ENCODE data around the gene AFAP1. TPM values are rescaled to one million over a fixed set of nuclear protein-coding genes. Genes with fewer than 3 reads are reported as not detected.

The AFAP1 gene
- total and polyA plus RNA-seq, 2 of the 4 experiments (the other 2 are of a cell fraction), result 48.2 to 80.9 TPM

DNA sequence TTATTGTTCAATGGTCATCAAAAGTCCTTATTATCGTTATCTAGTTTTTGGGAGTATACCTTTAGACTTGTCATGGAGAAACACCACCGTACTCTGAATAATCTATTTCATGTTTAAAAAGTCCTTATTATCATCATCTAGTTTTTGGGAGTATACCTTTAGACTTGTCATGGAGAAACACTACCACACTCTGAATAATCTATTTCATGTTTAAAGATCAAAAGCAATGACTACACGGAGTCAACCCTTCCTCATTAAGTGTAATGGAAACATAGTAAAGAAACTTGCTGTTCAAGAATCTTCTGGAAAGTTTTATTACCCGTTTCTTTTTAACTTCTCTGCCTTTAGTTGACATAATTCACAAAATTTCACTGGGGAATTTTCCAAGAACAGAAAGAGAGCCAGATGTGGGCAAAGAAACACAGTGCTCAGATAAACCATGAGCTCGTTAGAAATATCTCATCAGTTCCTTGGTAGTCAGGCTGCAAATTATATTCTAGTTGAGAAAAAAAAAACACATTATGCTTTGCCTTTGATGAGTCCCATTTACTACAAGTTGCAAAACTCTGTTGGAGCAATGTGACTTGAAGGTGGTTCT is 158.8 kb downstream of the AFAP1 start:
- in situ Hi-C loops (cut with MboI; ENCODE audit: low sequenced_read_pairs) (no loop called here), intact Hi-C loops (cut with micrococcal nuclease) (no loop called here), dilution Hi-C loops (cut with HindIII; ENCODE audit: low sequenced_read_pairs, unreplicated experiment) (no loop called here)
- Histone ChIP-seq H3K27ac (ENCODE audit: insufficient read depth, low read length) (no peak overlapping the region), H3K79me1 (ENCODE audit: low read depth in 1 of 2, low read length in 2 of 2) (peaks cover 46 to 89% of the 10 kb centered on the region in 2 experiments), H3K4me2 (ENCODE audit: low read depth, low read length) (no peak overlapping the region), H4K20me1 (ENCODE audit: insufficient read depth, low read length) (peaks cover 38% of the 10 kb centered on the region), H3K9ac (ENCODE audit: low read depth, low read length) (no peak overlapping the region), H4K91ac (ENCODE audit: insufficient read depth, low read depth, low read length) (no peak overlapping the region), H3K4me1 (ENCODE audit: control insufficient read depth, insufficient read depth, low read length) (peaks cover 24% of the 10 kb centered on the region), H3K9me1 (ENCODE audit: insufficient read depth, low read length) (peaks cover 11% of the 10 kb centered on the region), H2AK9ac (replicated peaks; ENCODE audit: low read depth, low read length, poor library complexity) (no peak overlapping the region), H3K18ac (ENCODE audit: low read depth, low read length) (no peak overlapping the region), H2BK5ac (ENCODE audit: low read depth, low read length, poor library complexity, severe bottlenecking) (no peak overlapping the region), H3K4me3 (ENCODE audit: insufficient read depth, low read depth, low read length) (no peak overlapping the region), H3K4ac (ENCODE audit: low read depth, low read length) (no peak overlapping the region), H2BK15ac (ENCODE audit: low read depth, low read length) (no peak overlapping the region), H3K9me3 (ENCODE audit: control insufficient read depth, insufficient read depth, low read length) (no peaks in the 10 kb centered on the region), H3K36me3 (ENCODE audit: control insufficient read depth, insufficient read depth, low read length) (peaks cover 64% of the 10 kb centered on the region), H2AFZ (replicated peaks; ENCODE audit: low read length, poor library complexity) (no peak overlapping the region), H3K56ac (ENCODE audit: extremely low read depth, insufficient read depth, low read length) (no peak overlapping the region), H2BK20ac (ENCODE audit: low read depth, low read length) (no peak overlapping the region), H2BK120ac (ENCODE audit: low read depth, low read length) (no peak overlapping the region; the same call in 1 of the 2 replicates), H2AK5ac (ENCODE audit: low read depth, low read length) (no peak overlapping the region), H3K14ac (replicated peaks; ENCODE audit: low read depth, low read length) (0 out of 2 replicates have a peak overlapping the region, but pooled peaks have one; percentile 8), H3K23ac (ENCODE audit: low read depth, low read length) (no peak overlapping the region), H4K5ac (ENCODE audit: low read depth, low read length) (no peak overlapping the region), H4K8ac (ENCODE audit: low read depth in 2 of 2, low read length in 2 of 2) (peak overlapping the region in 1 of 2 experiments; percentile 9; a peak in 1 of 4 replicates), H3K27me3 (ENCODE audit: control insufficient read depth, insufficient read depth, low read length) (no peaks in the 10 kb centered on the region)
- no CpG with 5 or more reads among the region's 5 CpGs for WGBS, 2 experiments (ENCODE audit: extremely low coverage in 2 of 2, insufficient read length in 1 of 2)
- BruUV-seq (replicated peaks), result no TSS peak
- CTCF ChIA-PET, result no interaction called here
- DNase-seq (no peak), ATAC-seq (ENCODE audit: low read depth) (no peak)
- no peak for TF ChIP-seq MAZ (IDR thresholded peaks at IDR 0.05; ENCODE audit: borderline replicate concordance, low read depth, low read length)
- POLR2A ChIA-PET (ENCODE audit: unreplicated experiment), result no interaction called here

All from IMR-90 (cell line).